GM12878 (cell line): Measurements from ENCODE around the gene LURAP1L. TPM values are rescaled to one million over a fixed set of nuclear protein-coding genes. Genes with fewer than 3 reads are reported as not detected.
A peak's percentile ranks its signal among the peaks of the same experiment; 100 is the strongest.

Experiments
- ATAC-seq: fragments of 200-7000 bp; cut with Tn5 transposase; 3 replicates; pipeline ENCODE4 v1.9.1; 2020; ENCODE audit warnings: mild to moderate bottlenecking, moderate library complexity
- BruUV-seq: library from RNA; stranded (reverse); fragments of 400-500 nt; replicated peaks from 2 replicates; lab custom pipeline; 2021; lab: Mats Ljungman, UMichigan
- CTCF ChIA-PET: fragments of 300-600 bp; sonication (Branson Sonifier 250); formaldehyde crosslinking; extraction: SDS; loops from one replicate; lab custom pipeline; 2021; ENCODE audit warnings: inconsistent platforms; lab: Yijun Ruan, JAX
- POLR2A ChIA-PET: fragments of 350-600 bp; formaldehyde crosslinking; extraction: SDS; loops from one replicate; lab custom pipeline; 2021; ENCODE audit warnings: inconsistent platforms; lab: Charles Lee
- RAD21 ChIA-PET: fragments of 300-600 bp; sonication (Branson Sonifier 250); formaldehyde crosslinking; loops from one replicate; lab custom pipeline; 2023; ENCODE audit warnings: antibody characterized with exemption; ENCODE audit not compliant: unreplicated experiment; lab: Charles Lee
- SMC1A ChIA-PET: fragments of 300-600 bp; sonication (Branson Sonifier 250); formaldehyde crosslinking; loops from one replicate; lab custom pipeline; 2023; ENCODE audit not compliant: unreplicated experiment, uncharacterized antibody; lab: Charles Lee
- DNase-seq: peaks from one replicate; pipeline ENCODE4 v3.0.0-alpha.2; 2011; ENCODE audit warnings: low read depth, low spot score
- FAIRE-seq: peaks from 3 replicates; lab custom pipeline; 2011; peaks lifted over from hg19 to GRCh38; lab: Jason Lieb, UNC
- H2AFZ ChIP-seq: 2 replicates; pipeline ENCODE4 v1.6.0; 2011; ENCODE audit warnings: low read depth, low read length, control low read depth; ENCODE audit not compliant: control insufficient read depth
- H3K27ac ChIP-seq: 2 replicates; pipeline ENCODE4 v1.5.1; 2011; ENCODE audit warnings: control low read depth; ENCODE audit not compliant: control insufficient read depth, insufficient read depth
- H3K27me3 ChIP-seq, 2 experiments: replicated peaks in 1 of 2; 2 replicates each; pipeline versions ENCODE4 v1.6.0 to v1.6.1; 2011; ENCODE audit warnings: low read length in 1 of 2; ENCODE audit not compliant: control insufficient read depth in 2 of 2, insufficient read depth in 2 of 2
- H3K36me3 ChIP-seq, 2 experiments: 2 replicates each; pipeline ENCODE4 v1.5.1; 2011; ENCODE audit warnings: low read length in 1 of 2; ENCODE audit not compliant: control insufficient read depth in 2 of 2, insufficient read depth in 2 of 2
- H3K4me1 ChIP-seq: 2 replicates; pipeline ENCODE4 v1.6.1; 2011; ENCODE audit warnings: mild to moderate bottlenecking, low read length, moderate library complexity, mixed read lengths; ENCODE audit not compliant: control insufficient read depth, insufficient read depth
- H3K4me2 ChIP-seq: 2 replicates; pipeline ENCODE4 v1.6.0; 2011; ENCODE audit warnings: control low read depth; ENCODE audit not compliant: control insufficient read depth, insufficient read depth
- H3K4me3 ChIP-seq: fragments of 200-600 bp; sonication (generic); 2 replicates; pipeline ENCODE4 v1.5.1; 2016
- H3K79me2 ChIP-seq: 2 replicates; pipeline ENCODE4 v1.6.0; 2011; ENCODE audit warnings: low read length; ENCODE audit not compliant: control insufficient read depth, insufficient read depth
- H3K9ac ChIP-seq: 2 replicates; pipeline ENCODE4 v1.8.0; 2011; ENCODE audit warnings: low read length, control low read depth, mixed read lengths; ENCODE audit not compliant: control insufficient read depth, insufficient read depth
- H3K9me3 ChIP-seq: replicated peaks from 3 replicates; pipeline ENCODE4 v1.5.1; 2011; ENCODE audit warnings: mild to moderate bottlenecking, low read length; ENCODE audit not compliant: control insufficient read depth, insufficient read depth
- H4K20me1 ChIP-seq: 2 replicates; pipeline ENCODE4 v1.6.0; 2011; ENCODE audit not compliant: control insufficient read depth, insufficient read depth
- BMI1 ChIP-seq: fragments of 450-650 bp; IDR thresholded peaks from 2 replicates; pipeline ENCODE4 v1.6.1; 2016; ENCODE audit warnings: mild to moderate bottlenecking, moderate library complexity, borderline replicate concordance
- CUX1 ChIP-seq: IDR thresholded peaks from 2 replicates; pipeline ENCODE4 v1.6.1; 2012; ENCODE audit warnings: improper control_type of control experiment, low read depth, low read length; ENCODE audit not compliant: insufficient replicate concordance
- IKZF1 ChIP-seq: fragments of 450-650 bp; conservative IDR thresholded peaks from 2 replicates; pipeline ENCODE4 v1.6.1; 2017; ENCODE audit warnings: antibody characterized with exemption, mild to moderate bottlenecking
- IKZF2 ChIP-seq, 2 experiments: fragments of 450-650 bp; IDR thresholded peaks; 2 replicates each; pipeline ENCODE4 v1.6.1; 2017; ENCODE audit warnings: mild to moderate bottlenecking in 2 of 2, moderate library complexity in 2 of 2
- RBBP5 ChIP-seq: fragments of 200-600 bp; sonication (generic); conservative IDR thresholded peaks from 2 replicates; pipeline ENCODE4 v1.6.1; 2016
- RELB ChIP-seq: fragments of 450-650 bp; IDR thresholded peaks from 2 replicates; pipeline ENCODE4 v1.6.1; 2017; ENCODE audit warnings: low read depth, mild to moderate bottlenecking, moderate library complexity
- SMARCA5 ChIP-seq: fragments of 450-650 bp; IDR thresholded peaks from 2 replicates; pipeline ENCODE4 v1.6.1; 2017; ENCODE audit warnings: mild to moderate bottlenecking
- SREBF1 ChIP-seq: IDR thresholded peaks from 2 replicates; pipeline ENCODE4 v1.6.1; 2012; ENCODE audit warnings: mild to moderate bottlenecking, low read length
- SRF ChIP-seq, 2 experiments: IDR thresholded peaks; 2 replicates each; pipeline ENCODE4 v1.6.1; 2011; ENCODE audit warnings: low read depth in 2 of 2, low read length in 2 of 2, mild to moderate bottlenecking in 1 of 2, moderate library complexity in 1 of 2
- STAT3 ChIP-seq: IDR thresholded peaks from 2 replicates; pipeline ENCODE4 v1.6.1; 2011; ENCODE audit warnings: low read depth, low read length, improper control_type of control experiment
- ZNF217 ChIP-seq: fragments of 450-650 bp; IDR thresholded peaks from 2 replicates; pipeline ENCODE4 v1.6.1; 2017; ENCODE audit warnings: antibody characterized with exemption, mild to moderate bottlenecking
- ZNF24 ChIP-seq: fragments of 450-650 bp; IDR thresholded peaks from 2 replicates; pipeline ENCODE4 v1.6.1; 2017; ENCODE audit warnings: antibody characterized with exemption, mild to moderate bottlenecking
- ZNF592 ChIP-seq: fragments of 450-650 bp; IDR thresholded peaks from 2 replicates; pipeline ENCODE4 v1.6.1; 2017; ENCODE audit warnings: mild to moderate bottlenecking, moderate library complexity
- WGBS: methylation state at CpG from one replicate; pipeline ENCODE4 v1.1.6; 2016; ENCODE audit warnings: low lambda C conversion rate; ENCODE audit not compliant: insufficient replicate concordance, insufficient coverage; ENCODE audit errors: missing lambda C conversion rate; 5-methylcytosine and 5-hydroxymethylcytosine counted together
- in situ Hi-C: fragments of 300-500 bp; cut with MboI; formaldehyde crosslinking; loops from 9 replicates; pipeline ENCODE4 v1.14.3; 2018; ENCODE audit warnings: mixed read lengths
- intact Hi-C: fragments of 100-400 bp; cut with micrococcal nuclease; formaldehyde crosslinking; loops from one replicate; pipeline ENCODE4 v1.14.2; 2022; ENCODE audit not compliant: unreplicated experiment
- polyA plus RNA-seq, 11 experiments: library from polyadenylated mRNA; depleted of rRNA in 4 of 11; unstranded in 6 of 11; stranded (reverse) in 5 of 11; fragments of >200 nt; fragmentation: Nextera tagmentation in 4 of 11; fragmentation: Illumina TruSeq in 1 of 11; extraction: Ambion mirVana in 4 of 11; extraction: Trizol in 1 of 11; gene quantifications; 1 replicate in 1 of 11; 2 replicates in 10 of 11; pipeline versions ENCODE4 v1.2.1 to v1.2.3, GENCODE V29; 2011 to 2016; ENCODE audit warnings: inconsistent platforms in 2 of 11, missing spikeins in 2 of 11, low read depth in 1 of 11
- total RNA-seq, 4 experiments: library from RNA; depleted of rRNA in 3 of 4; stranded (reverse); fragments of >200 nt in 3 of 4; fragmentation: Illumina TruSeq in 1 of 4; extraction: Trizol in 1 of 4; gene quantifications; 2 replicates each; pipeline versions ENCODE4 v1.2.1 to v1.2.3, GENCODE V29; 2013 to 2021

The LURAP1L gene
- total and polyA plus RNA-seq, 10 of the 15 experiments (the other 5 are each of a cell fraction or from before 2014, with no cell fraction given): 0.19 to 3.7 (median 0.69) TPM

GRCh38 chr9:12784461-12785259 lies 9.8 kb downstream of the LURAP1L start:
- Histone ChIP-seq H2AFZ (no peak overlapping the region), H3K9ac (no peak overlapping the region), H3K79me2 (no peaks in the 10 kb centered on the region), H3K9me3 (no peaks in the 10 kb centered on the region), H3K36me3 (no peaks in the 10 kb centered on the region), H4K20me1 (no peaks in the 10 kb centered on the region), H3K27ac (no peak overlapping the region), H3K4me1 (no peaks in the 10 kb centered on the region), H3K4me3 (no peak overlapping the region), H3K4me2 (no peak overlapping the region), H3K27me3 (no peaks in the 10 kb centered on the region)
- SMC1A ChIA-PET: interaction anchor here (1.9 to 2.2 kb wide), 2 partner anchors 25 to 34 kb away, joined by 8 to 9 read pairs; no protein-coding TSS in a partner anchor
- RAD21 ChIA-PET: interaction anchor here (1.1 to 1.5 kb wide), 3 partner anchors 9 to 47 kb away, joined by 3 to 4 read pairs (median 3); no protein-coding TSS in a partner anchor
- in situ Hi-C loops (no loop called here), intact Hi-C loops (no loop called here)
- FAIRE-seq (peak; percentile 52), ATAC-seq (peak; percentile 98), DNase-seq (no peak)
- POLR2A ChIA-PET: interaction anchor here (1.2 to 1.3 kb wide), 2 partner anchors 9 to 49 kb away, joined by 4 read pairs; no protein-coding TSS in a partner anchor
- WGBS: 4% methylated on average over 6 of the region's 6 CpGs
- CTCF ChIA-PET: interaction anchor here (0.8 to 1.2 kb wide), 2 partner anchors 8 to 35 kb away, joined by 3 read pairs; no protein-coding TSS in a partner anchor
- no TSS peak for BruUV-seq
- no peak for TF ChIP-seq RBBP5
- no peak for TF ChIP-seq BMI1
- no peak for TF ChIP-seq IKZF1
- TF ChIP-seq ZNF217: no peak
- TF ChIP-seq IKZF2 (IDR thresholded peaks at IDR 0.05): no peak
- no peak for TF ChIP-seq RELB
- no peak for TF ChIP-seq SRF (IDR thresholded peaks at IDR 0.05; ENCODE audit: low read depth in 2 of 2, low read length in 2 of 2)
- no peak for TF ChIP-seq ZNF24
- no peak for TF ChIP-seq ZNF592
- TF ChIP-seq STAT3: no peak
- TF ChIP-seq CUX1: no peak
- TF ChIP-seq SREBF1: no peak
- TF ChIP-seq SMARCA5: no peak
